Stomach (tissue), 9 donors: ENCODE measurements around the gene FXYD4. TPM values are rescaled to one million over a fixed set of nuclear protein-coding genes. Genes with fewer than 3 reads are reported as not detected.
A peak's percentile ranks its signal among the peaks of the same experiment; 100 is the strongest.

Experiments
- DNase-seq, 2 donors: peaks; one replicate each; pipeline versions ENCODE4 v3.0.0 to v3.0.0-alpha.2; 2013 to 2019
- H3K27ac ChIP-seq, 5 donors: fragments of 200-600 bp in 4 of 5; sonication (generic) in 4 of 5; one replicate each; pipeline ENCODE4 v1.5.1; 2013 to 2019; ENCODE audit warnings: mild to moderate bottlenecking in 1 of 5, moderate library complexity in 1 of 5
- H3K27me3 ChIP-seq, 3 donors: fragments of 200-600 bp; sonication (generic); one replicate each; pipeline ENCODE4 v1.5.1; 2017 to 2019; ENCODE audit warnings: mixed run types in 1 of 3
- H3K36me3 ChIP-seq, 4 donors: fragments of 200-600 bp; sonication (generic); 1 replicate in 3 of 4; 2 replicates in 1 of 4; pipeline ENCODE4 v1.5.1; 2016 to 2019
- H3K4me1 ChIP-seq, 4 donors: fragments of 200-600 bp; sonication (generic); one replicate each; pipeline ENCODE4 v1.5.1; 2016 to 2019
- H3K4me3 ChIP-seq, 4 donors: fragments of 200-600 bp; sonication (generic) in 3 of 4; one replicate each; pipeline ENCODE4 v1.5.1; 2016 to 2019; ENCODE audit warnings: mild to moderate bottlenecking in 1 of 4
- H3K9me3 ChIP-seq, 4 donors: fragments of 200-600 bp; sonication (generic); one replicate each; pipeline ENCODE4 v1.5.1; 2016 to 2019
- EP300 ChIP-seq: sonication (generic); formaldehyde crosslinking; IDR thresholded peaks from one replicate; pipeline ENCODE4 v1.6.1; 2017; ENCODE audit warnings: antibody characterized with exemption
- POLR2A ChIP-seq, 4 donors: fragments of 450-650 bp; IDR thresholded peaks; one replicate each; pipeline ENCODE4 v1.6.1; 2016; ENCODE audit warnings: antibody characterized with exemption in 4 of 4, control low read depth in 2 of 4, mild to moderate bottlenecking in 1 of 4, moderate library complexity in 1 of 4
- POLR2AphosphoS5 ChIP-seq, 3 donors: sonication (generic); formaldehyde crosslinking; IDR thresholded peaks; one replicate each; pipeline ENCODE4 v1.6.1; 2016; ENCODE audit warnings: antibody characterized with exemption in 3 of 3
- WGBS, 5 donors: extraction: QIAGEN DNeasy Blood & Tissue Kit in 3 of 5; methylation state at CpG; one replicate each; pipeline versions ENCODE4 v1.1.5 to v1.1.7; 2013 to 2018; 5-methylcytosine and 5-hydroxymethylcytosine counted together
- intact Hi-C: fragments of 100-400 bp; cut with DNase I; formaldehyde crosslinking; loops from one replicate; pipeline ENCODE4 v1.15.1; 2023; ENCODE audit warnings: low total_unique reads
- polyA plus RNA-seq, 3 donors: library from polyadenylated mRNA; stranded (reverse); fragments of 200-250 nt; gene quantifications; one replicate each; pipeline ENCODE4 v1.2.3, GENCODE V29; 2013
- total RNA-seq, 5 donors: library from RNA; depleted of rRNA; stranded (reverse); fragments of >200 nt; gene quantifications; one replicate each; pipeline versions ENCODE4 v1.1.0 to v1.2.3, GENCODE V29; 2014 to 2016
- TF ChIP-seq, protein P1 (sequence below), 7 experiments: fragments of 450-650 bp in 4 of 7; fragments of 200-600 bp in 3 of 7; sonication (generic) in 3 of 7; IDR thresholded peaks; one replicate each; pipeline ENCODE4 v1.5.1; 2016 to 2019; ENCODE audit warnings: antibody characterized with exemption in 7 of 7, control low read depth in 2 of 7, mild to moderate bottlenecking in 1 of 7
- donor health status: healthy with polysubstance abuse.
- donor health status: Bipolar disorder and iron deficiency.
- donor health status: healthy.

FXYD4 gene
- total and polyA plus RNA-seq, 8 donors: 2.8 to 7.3 (median 6.0) TPM; not detected in 5

GRCh38 chr10:43409385-43410109 lies 38.1 kb downstream of the FXYD4 start:
- Histone ChIP-seq H3K27ac (peak overlapping the region; percentile 99 to 100 (median 100)), H3K27me3 (no peaks in the 10 kb centered on the region), H3K36me3 (no peaks in the 10 kb centered on the region), H3K4me1 (peaks cover 18 to 34% (median 26%) of the 10 kb centered on the region in 4 donors), H3K9me3 (no peaks in the 10 kb centered on the region), H3K4me3 (peak overlapping the region; percentile 69 to 91 (median 78))
- intact Hi-C loops: no loop called here
- TF ChIP-seq POLR2A (IDR thresholded peaks at IDR 0.05): no peak
- TF ChIP-seq, protein P1, sequence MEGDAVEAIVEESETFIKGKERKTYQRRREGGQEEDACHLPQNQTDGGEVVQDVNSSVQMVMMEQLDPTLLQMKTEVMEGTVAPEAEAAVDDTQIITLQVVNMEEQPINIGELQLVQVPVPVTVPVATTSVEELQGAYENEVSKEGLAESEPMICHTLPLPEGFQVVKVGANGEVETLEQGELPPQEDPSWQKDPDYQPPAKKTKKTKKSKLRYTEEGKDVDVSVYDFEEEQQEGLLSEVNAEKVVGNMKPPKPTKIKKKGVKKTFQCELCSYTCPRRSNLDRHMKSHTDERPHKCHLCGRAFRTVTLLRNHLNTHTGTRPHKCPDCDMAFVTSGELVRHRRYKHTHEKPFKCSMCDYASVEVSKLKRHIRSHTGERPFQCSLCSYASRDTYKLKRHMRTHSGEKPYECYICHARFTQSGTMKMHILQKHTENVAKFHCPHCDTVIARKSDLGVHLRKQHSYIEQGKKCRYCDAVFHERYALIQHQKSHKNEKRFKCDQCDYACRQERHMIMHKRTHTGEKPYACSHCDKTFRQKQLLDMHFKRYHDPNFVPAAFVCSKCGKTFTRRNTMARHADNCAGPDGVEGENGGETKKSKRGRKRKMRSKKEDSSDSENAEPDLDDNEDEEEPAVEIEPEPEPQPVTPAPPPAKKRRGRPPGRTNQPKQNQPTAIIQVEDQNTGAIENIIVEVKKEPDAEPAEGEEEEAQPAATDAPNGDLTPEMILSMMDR (IDR thresholded peaks at IDR 0.05): no peak
- no peak for TF ChIP-seq POLR2AphosphoS5 (IDR thresholded peaks at IDR 0.05)
- no peak for TF ChIP-seq EP300
- WGBS, 5 donors: 6 to 13% (median 10%) methylated on average over 46 of the region's 46 CpGs
- DNase-seq: peak; percentile 53 to 68

- no peaks in the 10 kb centered on the region for H3K36me3 ChIP-seq
- DNase-seq: no peak
- intact Hi-C loops: no loop called here
- 82 to 93% (median 90%) methylated on average over 14 of the region's 14 CpGs for WGBS, 5 donors
- no peak for TF ChIP-seq POLR2A (IDR thresholded peaks at IDR 0.05)
- TF ChIP-seq POLR2AphosphoS5 (IDR thresholded peaks at IDR 0.05): no peak
- no peak for TF ChIP-seq EP300
- TF ChIP-seq, protein P1 (IDR thresholded peaks at IDR 0.05): no peak
- H3K4me1 ChIP-seq: peaks cover 14 to 26% (median 19%) of the 10 kb centered on the region in 4 donors
- H3K4me3 ChIP-seq: no peak overlapping the region
- no peaks in the 10 kb centered on the region for H3K9me3 ChIP-seq
- no peaks in the 10 kb centered on the region for H3K27me3 ChIP-seq
- peak overlapping the region in 2 of 5 donors; percentile 99 to 100 for H3K27ac ChIP-seq
Observed at GRCh38 chr10:43410345-43410744, 38.9 kb downstream of the FXYD4 start.

DNA sequence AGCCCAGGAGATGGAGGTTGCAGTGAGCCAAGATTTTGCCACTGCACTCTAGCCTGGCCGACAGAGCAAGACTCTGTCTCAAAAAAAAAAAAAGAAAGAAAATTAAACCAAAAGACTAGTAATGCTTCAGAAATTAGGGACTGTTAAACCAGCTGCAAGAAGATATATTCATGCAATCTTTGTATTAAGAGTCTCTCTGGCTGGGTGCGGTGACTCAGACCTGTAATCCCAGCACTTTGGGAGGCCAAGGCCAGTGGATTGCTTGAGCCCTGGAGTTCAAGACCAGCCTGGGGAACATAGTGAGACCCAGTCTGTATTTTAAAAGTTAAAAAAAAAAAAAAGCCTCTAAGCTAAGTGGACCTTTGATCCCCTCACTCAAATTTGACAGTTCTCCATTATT lies 40.1 kb downstream of the FXYD4 start:
- H3K4me1 ChIP-seq: peaks cover 2 to 14% (median 8%) of the 10 kb centered on the region in 4 donors
- H3K36me3 ChIP-seq: no peaks in the 10 kb centered on the region
- no peaks in the 10 kb centered on the region for H3K9me3 ChIP-seq
- intact Hi-C loops: no loop called here
- WGBS, 5 donors: 75 to 86% (median 78%) methylated on average over 2 of the region's 2 CpGs
- no peak for TF ChIP-seq POLR2AphosphoS5 (IDR thresholded peaks at IDR 0.05)
- no peak for TF ChIP-seq EP300
- TF ChIP-seq, protein P1 (IDR thresholded peaks at IDR 0.05): no peak
- TF ChIP-seq POLR2A (IDR thresholded peaks at IDR 0.05): no peak
- H3K27me3 ChIP-seq: no peaks in the 10 kb centered on the region
- DNase-seq: no peak
- H3K4me3 ChIP-seq: no peak overlapping the region
- H3K27ac ChIP-seq: no peak overlapping the region

GRCh38 chr10:43415544-43415943 lies 44.1 kb downstream of the FXYD4 start:
- intact Hi-C loops: no loop called here
- Histone ChIP-seq H3K4me3 (no peak overlapping the region), H3K4me1 (peaks cover 6 to 16% (median 11%) of the 10 kb centered on the region in 4 donors), H3K36me3 (no peaks in the 10 kb centered on the region), H3K9me3 (no peaks in the 10 kb centered on the region), H3K27me3 (no peaks in the 10 kb centered on the region), H3K27ac (no peak overlapping the region)
- peak in 1 of 2 donors; percentile 49 for DNase-seq
- 41 to 66% (median 60%) methylated on average over 10 of the region's 10 CpGs for WGBS, 5 donors
- TF ChIP-seq POLR2AphosphoS5 (IDR thresholded peaks at IDR 0.05) (no peak), EP300 (no peak)
